GM23338 (cell line): ENCODE results near the gene RUSF1. TPM values are rescaled to one million over a fixed set of nuclear protein-coding genes. Genes with fewer than 3 reads are reported as not detected.

Experiments
- ATAC-seq: fragments of 200-7000 bp; cut with Tn5 transposase; 3 replicates; pipeline ENCODE4 v1.9.1; 2020
- DNase-seq: peaks from one replicate; pipeline ENCODE4 v3.0.0-alpha.2; 2015; ENCODE audit warnings: low spot score
- H2AFZ ChIP-seq: fragments of 200-600 bp; sonication (generic); 2 replicates; pipeline ENCODE4 v1.8.0; 2016; ENCODE audit warnings: antibody characterized with exemption, mild to moderate bottlenecking, moderate library complexity
- H3F3A ChIP-seq: fragments of 200-600 bp; sonication (generic); replicated peaks from 2 replicates; pipeline ENCODE4 v1.8.0; 2017; ENCODE audit warnings: antibody characterized with exemption, mixed run types, low read depth
- H3K27ac ChIP-seq: fragments of 200-600 bp; sonication (generic); 2 replicates; pipeline ENCODE4 v1.6.1; 2016; ENCODE audit warnings: low read depth
- H3K27me3 ChIP-seq: fragments of 200-600 bp; sonication (generic); 2 replicates; pipeline ENCODE4 v1.8.0; 2016; ENCODE audit warnings: mild to moderate bottlenecking, mixed run types, moderate library complexity; ENCODE audit not compliant: insufficient read depth
- H3K36me3 ChIP-seq: fragments of 200-600 bp; sonication (generic); 2 replicates; pipeline ENCODE4 v1.8.0; 2016; ENCODE audit warnings: mild to moderate bottlenecking; ENCODE audit not compliant: insufficient read depth
- H3K4me1 ChIP-seq: fragments of 200-600 bp; sonication (generic); 2 replicates; pipeline ENCODE4 v1.8.0; 2016; ENCODE audit warnings: mild to moderate bottlenecking, moderate library complexity; ENCODE audit not compliant: insufficient read depth
- H3K4me2 ChIP-seq: fragments of 200-600 bp; sonication (generic); 2 replicates; pipeline ENCODE4 v1.7.1; 2017; ENCODE audit warnings: mixed run types
- H3K4me3 ChIP-seq: fragments of 200-600 bp; sonication (generic); 2 replicates; pipeline ENCODE4 v1.6.1; 2016; ENCODE audit warnings: mixed run types
- H3K79me2 ChIP-seq: fragments of 200-600 bp; sonication (generic); replicated peaks from 2 replicates; pipeline ENCODE4 v1.8.0; 2017; ENCODE audit warnings: mild to moderate bottlenecking; ENCODE audit not compliant: insufficient read depth
- H3K9me2 ChIP-seq: fragments of 200-600 bp; sonication (generic); 2 replicates; pipeline ENCODE4 v1.8.0; 2017; ENCODE audit not compliant: insufficient read depth
- H4K20me1 ChIP-seq: fragments of 200-600 bp; sonication (generic); replicated peaks from 2 replicates; pipeline ENCODE4 v1.8.0; 2017; ENCODE audit warnings: mild to moderate bottlenecking; ENCODE audit not compliant: insufficient read depth
- H3K27ac Mint-ChIP-seq: 2 replicates; pipeline ENCODE4 v1.8.0; 2020; ENCODE audit warnings: inconsistent platforms, mild to moderate bottlenecking, moderate library complexity, mixed read lengths
- H3K27me3 Mint-ChIP-seq: 3 replicates; pipeline ENCODE4 v1.8.0; 2022; ENCODE audit warnings: low read depth, mild to moderate bottlenecking, moderate library complexity, mixed read lengths, inconsistent platforms; ENCODE audit not compliant: insufficient read depth, poor library complexity
- H3K36me3 Mint-ChIP-seq: 3 replicates; pipeline ENCODE4 v1.8.0; 2021; ENCODE audit warnings: low read depth, mild to moderate bottlenecking, inconsistent platforms, moderate library complexity, mixed read lengths
- H3K4me1 Mint-ChIP-seq: 3 replicates; pipeline ENCODE4 v1.8.0; 2020; ENCODE audit warnings: mild to moderate bottlenecking, inconsistent platforms, mixed read lengths
- H3K4me3 Mint-ChIP-seq: 3 replicates; pipeline ENCODE4 v1.8.0; 2021; ENCODE audit warnings: moderate library complexity, mild to moderate bottlenecking, inconsistent platforms, mixed read lengths
- H3K9me3 Mint-ChIP-seq: 3 replicates; pipeline ENCODE4 v1.8.0; 2020; ENCODE audit warnings: moderate library complexity, mild to moderate bottlenecking, inconsistent platforms, mixed read lengths
- CTCF ChIP-seq, 2 experiments: fragments of 200-600 bp in 1 of 2; sonication (generic) in 1 of 2; conservative IDR thresholded peaks; 2 replicates each; pipeline versions ENCODE4 v1.5.1 to v1.6.1; 2016 to 2017; ENCODE audit warnings: antibody characterized with exemption in 2 of 2, low read depth in 2 of 2, mild to moderate bottlenecking in 2 of 2, moderate library complexity in 1 of 2
- EZH2 ChIP-seq: fragments of 200-600 bp; sonication (generic); IDR thresholded peaks from one replicate; pipeline ENCODE4 v1.8.0; 2017; ENCODE audit warnings: antibody characterized with exemption, mild to moderate bottlenecking, low read depth; ENCODE audit not compliant: unreplicated experiment
- NANOG ChIP-seq: IDR thresholded peaks from 2 replicates; pipeline ENCODE4 v1.6.1; 2016; ENCODE audit warnings: antibody characterized with exemption, borderline replicate concordance
- STAT1 ChIP-seq: IDR thresholded peaks from one replicate; pipeline ENCODE4 v1.6.1; 2016; ENCODE audit warnings: antibody characterized with exemption; ENCODE audit not compliant: unreplicated experiment
- ZNF114 ChIP-seq: fragments of 250-450 bp; sonication (Bioruptor Pico); IDR thresholded peaks from 2 replicates; pipeline ENCODE4 v1.5.0; 2020; ENCODE audit warnings: mild to moderate bottlenecking, moderate library complexity
- ZNF331 ChIP-seq: fragments of 250-450 bp; sonication (Bioruptor Pico); IDR thresholded peaks from 2 replicates; pipeline ENCODE4 v1.5.0; 2020; ENCODE audit warnings: low read depth, mild to moderate bottlenecking, moderate library complexity
- ZNF462 ChIP-seq: fragments of 250-450 bp; sonication (Bioruptor Pico); IDR thresholded peaks from 2 replicates; pipeline ENCODE4 v1.5.0; 2020; ENCODE audit warnings: mild to moderate bottlenecking, moderate library complexity
- polyA plus RNA-seq: library from polyadenylated mRNA; unstranded; fragments of >200 nt; fragmentation: Nextera tagmentation; extraction: Ambion mirVana; gene quantifications from 2 replicates; pipeline ENCODE4 v1.2.1, GENCODE V29; 2016
- total RNA-seq: library from RNA; depleted of rRNA; stranded (reverse); fragments of >200 nt; shearing (Covaris generic); gene quantifications from 2 replicates; pipeline ENCODE4 v1.2.3, GENCODE V29; 2014

RUSF1 gene
- total and polyA plus RNA-seq, 2 experiments from 2014 or later = 8.9 to 36.1 TPM

GRCh38 chr16:31536804-31537361 lies 28.7 kb upstream of the RUSF1 start (continued):
- no peak for TF ChIP-seq ZNF462 (CRISPR knock-in tag)
- TF ChIP-seq EZH2 = no peak
- TF ChIP-seq STAT1 = no peak
- TF ChIP-seq ZNF114 (CRISPR knock-in tag) = no peak
- TF ChIP-seq NANOG = no peak
- no peak for TF ChIP-seq ZNF331 (CRISPR knock-in tag)
- TF ChIP-seq CTCF (conservative IDR thresholded peaks at IDR 0.05; ENCODE audit: low read depth in 2 of 2) = no peak

GRCh38 chr16:31535737-31536136 lies 27.5 kb upstream of the RUSF1 start:
- Histone ChIP-seq H3K36me3 (no peaks in the 10 kb centered on the region), H3K9me2 (no peaks in the 10 kb centered on the region), H3K27me3 (peaks cover 64% of the 10 kb centered on the region), H3K4me2 (no peak overlapping the region), H3K4me1 (no peaks in the 10 kb centered on the region; the same call in 1 of the 2 replicates), H3K79me2 (no peaks in the 10 kb centered on the region), H3K4me3 (no peak overlapping the region), H2AFZ (no peak overlapping the region), H3K27ac (no peak overlapping the region), H4K20me1 (no peaks in the 10 kb centered on the region; the same call in none of the 2 replicates), H3F3A (no peaks in the 10 kb centered on the region)
- no peak for TF ChIP-seq STAT1
- Mint-ChIP-seq H3K27me3 (peaks cover 10% of the 10 kb centered on the region), H3K9me3 (peaks cover 27% of the 10 kb centered on the region), H3K4me1 (peaks cover 3% of the 10 kb centered on the region; the same call in 1 of the 3 replicates), H3K36me3 (peaks cover 23% of the 10 kb centered on the region), H3K4me3 (no peak overlapping the region), H3K27ac (no peak overlapping the region)
- ATAC-seq = no peak
- DNase-seq = no peak
